Right ventricle myocardium inferior (tissue), 1 donor: Measurements from ENCODE around the gene COL23A1. TPM values are rescaled to one million over a fixed set of nuclear protein-coding genes. Genes with fewer than 3 reads are reported as not detected.

ENCODE experiments used
- ATAC-seq: fragments of 200-7000 bp; cut with Tn5 transposase; one replicate; pipeline ENCODE4 v1.9.1; 2020; ENCODE audit warnings: mild to moderate bottlenecking, moderate library complexity
- DNase-seq: peaks from one replicate; pipeline ENCODE4 v3.0.0; 2021; ENCODE audit errors: missing footprints
- intact Hi-C: fragments of 100-400 bp; cut with DNase I; formaldehyde crosslinking; loops from one replicate; pipeline ENCODE4 v1.11.0; 2022
- total RNA-seq: library from RNA; stranded (reverse); fragmentation: NEBNext Ultra II Directional; extraction: Animal tissue kit (Norgen Biotek cat#: 25700); gene quantifications from one replicate; pipeline ENCODE4 v1.2.1, GENCODE V29; 2021
- donor health status: DM: no; HTN: yes; CAD: no; lungs with severe emphysema.

The COL23A1 gene
- total RNA-seq, 1 donor from 2014 or later = 22.5 TPM

DNA sequence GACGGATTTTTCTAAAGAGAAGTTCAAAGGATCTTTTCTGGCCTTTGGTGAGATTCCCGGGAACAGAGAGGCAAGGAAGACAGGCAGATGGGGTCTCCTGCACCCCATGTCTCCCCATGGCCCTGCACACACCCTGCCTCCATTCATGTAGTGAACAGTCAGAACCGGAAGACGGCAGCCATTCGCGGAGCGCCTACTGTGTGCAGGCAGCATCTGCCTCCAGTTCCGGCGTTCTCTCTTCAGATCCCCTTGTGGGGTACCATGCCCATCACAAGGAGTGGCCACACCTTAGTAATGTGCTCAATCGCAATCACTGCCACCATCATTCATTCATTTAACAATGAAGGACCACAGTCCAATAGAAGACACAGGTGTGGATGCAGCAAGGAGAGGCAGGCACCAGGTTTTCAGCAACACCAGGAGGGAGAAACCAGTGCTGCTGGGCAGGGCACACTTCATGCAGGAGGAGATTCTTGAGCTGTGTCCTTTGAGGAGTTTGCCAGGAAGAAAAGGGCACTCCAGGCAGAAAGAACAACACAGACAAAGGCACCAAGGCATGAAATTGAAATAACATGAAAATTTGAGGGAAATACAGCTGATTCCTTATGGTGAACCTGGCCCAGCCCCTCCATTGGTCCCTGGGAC lies 186.1 kb downstream of the COL23A1 start:
- ATAC-seq (no peak), DNase-seq (no peak)

GRCh38 chr5:178403351-178403750 lies 186.8 kb downstream of the COL23A1 start:
- no peak for ATAC-seq
- intact Hi-C loops = no loop called here
- no peak for DNase-seq

More for the DNA sequence above, 186.1 kb downstream of the COL23A1 start:
- intact Hi-C loops = no loop called here

DNA sequence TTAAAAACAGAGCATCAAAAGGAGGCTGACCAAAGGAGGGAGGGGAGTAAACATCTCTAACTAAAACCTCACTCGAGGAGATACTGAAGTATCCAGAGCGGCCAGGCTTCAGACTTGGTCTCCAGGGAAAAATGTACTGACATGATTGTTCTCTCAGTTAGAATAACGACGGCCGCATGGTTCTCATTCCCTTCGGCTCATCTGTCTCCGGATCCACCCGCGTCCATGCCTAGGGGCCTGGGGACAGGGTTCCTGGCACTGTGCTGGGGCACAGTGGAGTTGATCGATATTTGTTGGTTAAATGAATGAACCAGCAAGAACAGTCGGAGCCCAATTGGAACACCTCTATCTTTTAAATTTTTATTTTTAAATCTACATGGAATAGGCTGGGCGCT lies 190.5 kb downstream of the COL23A1 start:
- intact Hi-C loops = no loop called here
- DNase-seq (no peak), ATAC-seq (no peak)

DNA sequence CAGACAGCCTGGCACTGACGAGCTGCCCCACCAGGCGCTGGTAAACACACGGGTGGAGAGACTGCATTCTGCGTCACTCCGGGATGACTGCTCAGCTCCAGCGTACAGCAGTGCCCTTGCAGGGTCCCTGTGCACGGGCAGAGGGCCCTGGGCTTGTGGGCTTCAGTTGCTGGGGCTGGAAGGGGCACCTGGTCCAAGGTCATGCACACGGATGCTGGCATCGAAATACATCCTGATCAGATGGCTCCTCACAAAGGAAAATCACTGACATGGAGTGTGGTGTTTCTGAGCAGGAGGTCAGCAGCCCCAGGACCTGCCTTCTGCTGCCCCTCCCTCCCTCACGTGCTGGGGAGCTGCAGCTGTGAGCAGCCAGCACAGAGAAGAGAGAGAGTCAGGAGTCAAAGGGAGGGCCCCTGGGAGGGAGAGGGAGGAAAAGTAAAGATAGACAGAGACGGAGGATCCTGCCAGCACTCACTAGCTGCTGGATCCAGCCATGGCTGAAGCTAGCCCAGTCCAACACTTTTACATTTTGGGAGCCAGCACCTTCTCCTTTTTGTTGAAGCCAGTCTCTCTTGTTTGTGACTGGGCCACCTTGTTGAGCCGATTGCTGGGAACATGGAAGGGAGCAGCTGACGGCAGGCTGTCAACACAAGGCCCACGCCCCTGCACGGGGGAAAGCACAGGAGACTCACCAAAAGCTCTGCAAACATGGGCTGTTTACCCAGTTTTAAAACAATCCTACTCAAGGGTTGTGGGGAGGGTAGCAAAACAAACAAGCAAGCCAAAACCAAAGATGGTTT lies 191.1 kb downstream of the COL23A1 start:
- intact Hi-C loops = no loop called here
- ATAC-seq (no peak), DNase-seq (no peak)

DNA sequence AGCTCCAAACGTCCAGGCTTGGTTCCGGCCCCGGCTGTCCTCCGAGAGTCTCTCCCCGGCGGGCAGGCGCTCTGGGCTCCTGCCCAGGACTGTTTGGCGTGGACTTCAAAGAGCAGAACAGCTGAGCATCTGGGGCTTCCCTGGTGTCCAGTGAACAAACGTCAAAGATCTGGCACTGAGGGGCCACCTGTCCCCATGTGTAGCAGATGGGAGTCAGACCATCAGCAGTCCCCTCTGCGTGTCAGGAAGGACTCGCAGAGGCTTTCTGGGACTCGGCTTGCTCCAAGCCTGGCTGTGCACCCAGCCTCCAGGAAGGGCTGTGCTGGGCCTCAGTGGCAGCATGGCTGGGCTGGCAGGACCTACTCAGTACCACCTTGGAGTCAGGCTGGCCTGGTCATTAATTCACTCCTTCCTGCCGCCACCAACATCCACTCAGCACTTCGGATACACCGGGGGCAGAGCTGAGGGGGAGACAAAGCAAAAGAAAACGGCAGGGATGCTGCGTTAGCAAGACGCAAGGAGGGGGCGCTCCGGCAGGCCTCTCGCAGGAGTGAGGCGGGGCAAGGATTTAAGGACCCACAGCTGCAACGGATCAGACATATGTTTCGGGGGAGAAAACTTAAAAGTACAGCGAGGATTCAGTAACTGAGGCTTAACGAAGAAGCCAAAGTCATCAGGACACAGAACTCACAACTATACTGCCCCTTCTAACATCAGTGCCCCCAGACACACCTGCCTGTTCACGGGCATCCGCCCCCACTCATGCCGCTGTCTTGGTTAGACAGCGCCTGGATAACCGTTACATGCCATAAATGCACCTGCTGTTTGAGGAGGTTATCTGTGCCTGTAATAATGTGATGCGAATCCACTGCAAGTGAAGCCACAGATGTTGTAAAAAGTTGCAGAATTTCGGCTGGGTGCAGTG lies 193.1 kb downstream of the COL23A1 start:
- DNase-seq = peak; percentile 34
- ATAC-seq = peak; percentile 92
- intact Hi-C loops = no loop called here

DNA sequence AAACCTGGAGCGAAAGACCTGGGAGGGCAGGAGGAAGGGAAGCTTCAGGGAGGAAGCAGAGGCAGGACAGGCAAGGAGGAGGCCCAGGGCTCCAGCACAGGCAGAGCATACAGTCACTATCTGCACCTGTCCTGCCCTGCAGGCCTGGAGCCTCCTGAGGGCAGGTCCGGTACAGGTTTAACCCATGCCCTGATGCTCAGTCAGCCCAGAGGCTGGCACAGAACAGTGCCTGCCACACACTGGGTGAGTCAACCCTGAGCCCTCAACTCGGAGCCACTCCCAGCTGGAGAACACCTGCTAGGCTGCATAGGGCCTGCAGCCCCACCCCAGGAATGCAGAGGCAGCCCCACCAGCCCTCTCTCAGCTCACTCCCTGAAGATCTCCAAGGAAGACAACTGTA lies 196.1 kb downstream of the COL23A1 start:
- no peak for ATAC-seq
- no peak for DNase-seq
- intact Hi-C loops = loop anchor here (5.0 kb wide), 1 partner anchor 62 kb away; no protein-coding TSS in a partner anchor

DNA sequence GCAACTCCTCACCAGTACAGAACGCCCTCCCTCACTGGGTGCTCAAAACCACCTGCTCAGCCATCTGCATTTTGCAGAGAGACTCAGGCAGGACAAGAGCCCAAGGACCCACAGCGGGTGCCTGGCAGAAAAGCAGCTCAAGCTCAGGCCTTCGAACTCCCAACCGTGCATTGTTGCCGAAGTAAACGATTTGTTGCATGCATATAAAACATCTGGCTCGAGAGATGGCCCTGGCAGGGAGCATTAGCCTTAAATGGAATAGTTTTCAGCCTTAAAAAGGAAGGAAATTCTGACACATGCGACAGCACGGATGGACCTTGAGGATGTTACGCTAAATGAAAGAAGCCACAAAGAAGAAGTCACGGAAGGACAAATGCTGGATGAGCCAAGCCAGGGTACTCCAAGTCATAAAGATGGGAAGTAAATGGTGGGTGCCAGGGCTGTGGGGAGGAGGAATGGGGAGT lies 197.2 kb downstream of the COL23A1 start:
- ATAC-seq (peak; percentile 26), DNase-seq (no peak)
- intact Hi-C loops = loop anchor here (5.0 kb wide), 1 partner anchor 61 kb away; no protein-coding TSS in a partner anchor

DNA sequence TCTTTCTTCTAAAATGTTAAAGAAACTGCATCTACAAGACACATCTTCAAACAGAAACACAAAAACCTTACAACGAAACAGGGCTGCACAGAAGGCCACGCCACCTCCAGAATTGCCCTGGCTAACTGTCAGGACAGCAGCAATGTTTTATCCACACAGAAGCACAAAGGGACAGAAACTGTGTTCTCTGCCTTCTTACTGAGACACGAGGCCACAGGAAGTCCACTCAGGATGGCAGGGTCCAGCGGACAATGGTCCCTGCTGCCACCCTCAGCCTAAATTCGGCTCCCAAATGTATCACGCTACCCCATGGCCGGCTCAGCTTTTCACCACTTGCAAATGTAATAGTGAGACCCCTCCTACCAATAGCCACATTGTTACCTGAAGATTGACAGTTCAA lies 197.8 kb downstream of the COL23A1 start:
- intact Hi-C loops = loop anchor here (5.0 kb wide), 1 partner anchor 60 kb away; no protein-coding TSS in a partner anchor
- no peak for ATAC-seq
- DNase-seq = no peak

- no peak for ATAC-seq
Observed at GRCh38 chr5:178391480-178391879, 198.7 kb downstream of the COL23A1 start.

GRCh38 chr5:178389796-178390195 lies 200.4 kb downstream of the COL23A1 start:
- DNase-seq = peak; percentile 67
- intact Hi-C loops = loop anchor here (5.0 kb wide), 2 partner anchors 57 to 102 kb away; no protein-coding TSS in a partner anchor
- peak; percentile 43 for ATAC-seq

More at GRCh38 chr5:178391480-178391879, 198.7 kb downstream of the COL23A1 start:
- no peak for DNase-seq
- intact Hi-C loops = loop anchor here (5.0 kb wide), 1 partner anchor 59 kb away; no protein-coding TSS in a partner anchor

DNA sequence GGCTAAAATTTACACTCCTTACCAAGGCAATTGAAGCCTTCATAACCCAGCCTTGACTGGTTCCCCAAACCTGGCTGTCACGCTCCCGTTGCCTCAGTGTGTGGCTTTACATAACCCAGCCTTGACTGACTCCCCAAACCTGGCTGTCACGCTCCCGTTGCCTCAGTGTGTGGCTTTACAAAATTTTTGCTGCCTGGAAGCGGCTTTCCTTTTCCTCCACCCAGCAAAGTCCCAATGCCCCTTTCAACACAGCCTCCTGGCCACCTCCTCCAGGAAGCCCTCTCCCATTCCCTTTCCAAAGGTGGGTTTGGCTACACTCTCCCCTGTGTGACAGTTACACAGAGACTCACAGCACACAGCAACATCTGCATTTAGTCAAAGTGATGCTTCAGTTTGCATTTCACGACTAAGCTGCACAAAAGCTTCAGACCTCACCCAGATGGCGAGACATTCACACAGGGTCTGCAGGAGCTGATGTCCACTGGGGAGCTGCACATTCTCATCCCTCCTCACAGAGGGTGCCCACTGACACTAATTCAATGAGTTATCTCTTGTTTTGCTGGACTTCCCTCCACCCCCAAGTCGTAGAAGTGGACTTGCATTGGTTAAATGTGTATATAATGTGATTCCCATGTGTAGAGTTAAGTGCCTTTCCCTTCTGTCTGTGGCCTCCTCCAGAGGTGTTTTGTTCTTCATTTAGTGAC lies 201.0 kb downstream of the COL23A1 start:
- ATAC-seq = no peak
- intact Hi-C loops = loop anchor here (5.0 kb wide), 1 partner anchor 102 kb away; no protein-coding TSS in a partner anchor
- DNase-seq = peak; percentile 44

DNA sequence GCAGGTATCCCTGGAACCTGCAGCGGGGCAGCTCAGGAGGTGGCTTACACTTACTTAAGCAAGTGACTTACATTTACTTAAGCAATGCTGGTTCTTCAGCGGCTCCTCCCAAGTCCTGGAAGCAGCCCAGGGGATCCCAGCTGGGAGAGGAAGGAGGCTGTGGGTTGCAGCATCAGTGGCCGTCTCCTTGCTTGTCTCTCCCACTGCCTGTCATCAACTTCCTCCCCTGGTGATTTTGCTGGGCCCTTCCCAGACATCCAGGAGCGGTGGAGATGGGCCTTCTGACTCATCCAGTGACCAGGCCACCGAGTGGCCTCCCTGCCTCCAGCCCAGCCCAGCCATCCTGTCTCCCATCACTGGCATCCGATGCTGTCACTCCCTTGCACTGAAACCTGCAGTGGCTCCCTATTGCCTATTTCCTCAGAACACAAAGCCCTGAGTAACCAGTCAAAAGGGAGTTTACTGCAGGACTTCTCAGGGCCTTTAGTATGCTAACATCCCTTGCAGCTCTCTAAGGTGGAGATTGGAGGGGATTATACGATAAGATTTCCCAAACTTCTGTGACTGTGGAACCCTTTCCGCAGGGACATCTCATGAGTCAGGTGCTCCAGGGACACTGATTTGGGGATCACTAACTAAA lies 201.7 kb downstream of the COL23A1 start:
- peak; percentile 33 for ATAC-seq
- peak; percentile 66 for DNase-seq
- intact Hi-C loops = loop anchor here (5.0 kb wide), 1 partner anchor 101 kb away; no protein-coding TSS in a partner anchor

DNA sequence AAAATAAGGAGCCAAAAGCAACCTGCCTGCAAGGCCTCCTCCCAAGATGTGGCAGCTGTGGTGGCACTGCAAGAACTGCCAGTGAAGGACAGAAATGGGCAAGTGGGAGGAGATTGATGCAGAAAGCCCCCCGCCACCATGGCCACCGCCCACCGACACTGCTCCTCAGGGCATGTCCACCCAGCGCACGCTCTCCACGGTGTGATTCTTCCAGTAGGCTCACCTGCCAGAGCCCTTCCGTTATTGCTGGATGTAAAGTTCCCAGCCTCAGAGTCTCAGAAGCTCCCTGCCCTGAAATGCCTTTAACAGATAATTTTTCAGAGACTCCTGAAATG lies 202.4 kb downstream of the COL23A1 start:
- DNase-seq = peak; percentile 44
- ATAC-seq = no peak
- intact Hi-C loops = loop anchor here (5.0 kb wide), 1 partner anchor 101 kb away; no protein-coding TSS in a partner anchor

DNA sequence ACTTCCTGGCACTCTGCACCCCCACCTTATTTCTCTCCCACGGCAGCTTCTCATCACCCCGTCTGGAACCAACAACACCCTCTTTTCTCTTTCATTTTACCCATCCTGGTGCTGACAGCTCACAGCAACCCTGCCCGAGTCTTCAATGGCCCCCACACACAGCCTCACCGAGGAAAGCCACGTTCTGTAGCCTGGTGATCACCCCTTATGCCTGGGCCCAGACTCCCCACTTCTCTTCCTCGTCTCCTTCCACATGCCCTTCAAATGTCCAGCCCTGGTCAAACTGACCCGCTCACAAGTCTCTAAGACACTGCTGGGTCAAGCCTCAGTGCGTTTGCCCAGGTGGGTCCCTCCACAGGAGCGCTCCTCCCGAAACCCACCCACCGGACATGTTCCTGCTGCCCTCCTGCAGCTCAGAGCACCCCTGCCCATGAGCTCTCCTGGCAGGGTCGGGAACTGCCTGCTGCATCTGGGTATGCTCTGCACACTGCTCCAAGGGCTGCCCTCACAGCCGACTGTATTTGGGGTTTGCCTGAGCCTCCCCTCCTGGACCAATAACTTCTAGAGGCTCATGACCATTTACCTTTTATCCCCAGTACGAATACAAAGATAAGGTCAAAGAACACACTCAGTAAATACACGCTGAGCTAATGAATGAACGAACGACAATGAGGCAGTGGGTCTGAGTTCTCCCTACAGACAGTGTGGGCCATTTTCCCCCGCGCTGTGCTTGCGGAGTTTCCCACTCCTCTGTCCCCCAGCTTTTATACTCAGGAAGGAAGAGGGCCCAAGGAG lies 202.9 kb downstream of the COL23A1 start:
- DNase-seq = peak; percentile 37
- ATAC-seq = no peak
- intact Hi-C loops = loop anchor here (5.0 kb wide), 1 partner anchor 100 kb away; no protein-coding TSS in a partner anchor

DNA sequence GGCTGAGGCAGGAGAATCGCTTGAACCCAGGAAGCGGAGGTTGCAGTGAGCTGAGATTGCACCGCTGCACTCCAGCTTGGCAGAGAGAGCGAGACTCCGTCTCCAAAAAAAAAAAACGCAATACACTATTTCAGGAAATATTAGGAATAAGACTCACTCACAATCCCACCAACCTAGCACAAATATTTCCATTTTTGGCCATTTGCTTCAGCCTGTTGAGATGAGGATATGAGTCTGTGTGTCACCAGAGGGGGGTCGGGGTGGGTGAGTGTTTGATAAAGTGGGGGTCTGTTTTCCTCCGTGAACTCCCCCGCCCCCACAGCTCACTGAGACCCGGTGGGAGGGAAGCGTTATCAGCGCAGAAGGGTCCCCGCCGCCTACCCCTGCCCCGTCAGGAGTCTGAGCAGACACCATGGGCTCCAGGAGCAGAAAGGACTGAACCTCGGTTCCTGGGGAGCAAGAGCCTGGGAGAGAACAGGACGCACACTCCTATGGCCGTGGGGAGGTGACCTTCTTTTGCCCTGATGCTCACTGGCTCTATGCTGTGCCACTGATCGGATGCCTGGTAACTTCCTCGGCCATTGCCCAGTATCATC lies 203.8 kb downstream of the COL23A1 start:
- ATAC-seq (no peak), DNase-seq (no peak)
- intact Hi-C loops = loop anchor here (5.0 kb wide), 1 partner anchor 99 kb away; no protein-coding TSS in a partner anchor

- ATAC-seq = no peak
- no peak for DNase-seq
- intact Hi-C loops = loop anchor here (5.0 kb wide), 1 partner anchor 98 kb away; no protein-coding TSS in a partner anchor
Observed at GRCh38 chr5:178385496-178385890, 204.7 kb downstream of the COL23A1 start.
